Measurements from ENCODE around the gene MMP20.

Gene MMP20

GRCh38 chr11:102552020-102552419, 73.1 kb downstream of the MMP20 start:
- Histone ChIP-seq H3K9me3 (no peaks in the 10 kb centered on the region), H3K36me3 (replicated peaks) (no peaks in the 10 kb centered on the region), H3K4me1 (no peaks in the 10 kb centered on the region), H3K4me3 (no peak overlapping the region), H3K27me3 (ENCODE audit: low read depth) (no peaks in the 10 kb centered on the region)
- DNase-seq (ENCODE audit: low spot score in 2 of 2): no peak
- in situ Hi-C loops (cut with MboI; ENCODE audit: low sequenced_read_pairs): no loop called here

- Histone ChIP-seq H3K27me3 (ENCODE audit: low read depth) (no peaks in the 10 kb centered on the region), H3K9me3 (no peaks in the 10 kb centered on the region), H3K4me1 (no peaks in the 10 kb centered on the region), H3K4me3 (no peak overlapping the region), H3K36me3 (replicated peaks) (no peaks in the 10 kb centered on the region)
- no peak for DNase-seq (ENCODE audit: low spot score in 2 of 2)
- in situ Hi-C loops (cut with MboI; ENCODE audit: low sequenced_read_pairs): no loop called here
Measured at GRCh38 chr11:102551169-102551781, 73.9 kb downstream of the MMP20 start.

GRCh38 chr11:102546923-102547471, 78.1 kb downstream of the MMP20 start:
- no peaks in the 10 kb centered on the region for H3K9me3 ChIP-seq
- in situ Hi-C loops (cut with MboI; ENCODE audit: low sequenced_read_pairs): no loop called here
- H3K4me3 ChIP-seq: no peak overlapping the region
- H3K27me3 ChIP-seq (ENCODE audit: low read depth): no peaks in the 10 kb centered on the region
- no peak for DNase-seq (ENCODE audit: low spot score in 2 of 2)
- no peaks in the 10 kb centered on the region for H3K36me3 ChIP-seq (replicated peaks)
- H3K4me1 ChIP-seq: no peaks in the 10 kb centered on the region

GRCh38 chr11:102546427-102546826, 78.7 kb downstream of the MMP20 start:
- Histone ChIP-seq H3K27me3 (ENCODE audit: low read depth) (no peaks in the 10 kb centered on the region), H3K4me1 (no peaks in the 10 kb centered on the region), H3K36me3 (replicated peaks) (no peaks in the 10 kb centered on the region), H3K9me3 (no peaks in the 10 kb centered on the region), H3K4me3 (no peak overlapping the region)
- DNase-seq (ENCODE audit: low spot score in 2 of 2): no peak
- in situ Hi-C loops (cut with MboI; ENCODE audit: low sequenced_read_pairs): no loop called here

- no peak overlapping the region for H3K4me3 ChIP-seq
- no peaks in the 10 kb centered on the region for H3K36me3 ChIP-seq (replicated peaks)
- H3K27me3 ChIP-seq (ENCODE audit: low read depth): no peaks in the 10 kb centered on the region
- no peaks in the 10 kb centered on the region for H3K9me3 ChIP-seq
- DNase-seq (ENCODE audit: low spot score in 2 of 2): no peak
- in situ Hi-C loops (cut with MboI; ENCODE audit: low sequenced_read_pairs): no loop called here
- H3K4me1 ChIP-seq: no peaks in the 10 kb centered on the region
Measured at GRCh38 chr11:102545701-102546100, 79.4 kb downstream of the MMP20 start.

GRCh38 chr11:102544594-102544993, 80.5 kb downstream of the MMP20 start:
- Histone ChIP-seq H3K4me1 (no peaks in the 10 kb centered on the region), H3K4me3 (no peak overlapping the region), H3K36me3 (replicated peaks) (no peaks in the 10 kb centered on the region), H3K9me3 (no peaks in the 10 kb centered on the region), H3K27me3 (ENCODE audit: low read depth) (no peaks in the 10 kb centered on the region)
- in situ Hi-C loops (cut with MboI; ENCODE audit: low sequenced_read_pairs): no loop called here
- no peak for DNase-seq (ENCODE audit: low spot score in 2 of 2)

GRCh38 chr11:102539567-102539966, 85.6 kb downstream of the MMP20 start:
- Histone ChIP-seq H3K9me3 (no peaks in the 10 kb centered on the region), H3K36me3 (replicated peaks) (no peaks in the 10 kb centered on the region), H3K27me3 (ENCODE audit: low read depth) (peaks cover 2% of the 10 kb centered on the region; the same call in 1 of the 2 replicates), H3K4me1 (peaks cover 3% of the 10 kb centered on the region; the same call in 1 of the 2 replicates), H3K4me3 (no peak overlapping the region)
- DNase-seq (ENCODE audit: low spot score in 2 of 2): no peak
- in situ Hi-C loops (cut with MboI; ENCODE audit: low sequenced_read_pairs): no loop called here

- Histone ChIP-seq H3K4me1 (peaks cover 3% of the 10 kb centered on the region; the same call in 1 of the 2 replicates), H3K4me3 (no peak overlapping the region), H3K36me3 (replicated peaks) (no peaks in the 10 kb centered on the region), H3K9me3 (no peaks in the 10 kb centered on the region), H3K27me3 (ENCODE audit: low read depth) (peaks cover 2% of the 10 kb centered on the region; the same call in 1 of the 2 replicates)
- DNase-seq (ENCODE audit: low spot score in 2 of 2): no peak
- in situ Hi-C loops (cut with MboI; ENCODE audit: low sequenced_read_pairs): no loop called here
Measured at GRCh38 chr11:102538932-102539331, 86.2 kb downstream of the MMP20 start.

GRCh38 chr11:102534261-102534872, 90.8 kb downstream of the MMP20 start:
- no peaks in the 10 kb centered on the region for H3K9me3 ChIP-seq
- no peak overlapping the region for H3K4me3 ChIP-seq
- peaks cover 2% of the 10 kb centered on the region; the same call in 1 of the 2 replicates for H3K27me3 ChIP-seq (ENCODE audit: low read depth)
- H3K4me1 ChIP-seq: peaks cover 3% of the 10 kb centered on the region; the same call in 1 of the 2 replicates
- no peak for DNase-seq (ENCODE audit: low spot score in 2 of 2)
- no peaks in the 10 kb centered on the region for H3K36me3 ChIP-seq (replicated peaks)
- in situ Hi-C loops (cut with MboI; ENCODE audit: low sequenced_read_pairs): no loop called here

GRCh38 chr11:102530558-102530957, 94.6 kb downstream of the MMP20 start, which contains the start of gene MMP7:
Gene MMP7, minus strand, starts transcription at chr11:102530747. Its CDS starts 47 bp downstream, at chr11:102530700.
- H3K27me3 ChIP-seq (ENCODE audit: low read depth): no peaks in the 10 kb centered on the region; the same call in 1 of the 2 replicates
- no peak within 1 kb of the TSS for H3K4me3 ChIP-seq
- DNase-seq (ENCODE audit: low spot score in 2 of 2): no peak
- H3K4me1 ChIP-seq: no peaks in the 10 kb centered on the region
- in situ Hi-C loops (cut with MboI; ENCODE audit: low sequenced_read_pairs): no loop called here
- H3K9me3 ChIP-seq: no peaks in the 10 kb centered on the region
- H3K36me3 ChIP-seq (replicated peaks): no peaks in the 10 kb centered on the region

- H3K9me3 ChIP-seq: no peaks in the 10 kb centered on the region
- H3K4me1 ChIP-seq: no peaks in the 10 kb centered on the region
- no peaks in the 10 kb centered on the region for H3K36me3 ChIP-seq (replicated peaks)
- in situ Hi-C loops (cut with MboI; ENCODE audit: low sequenced_read_pairs): no loop called here
- DNase-seq (ENCODE audit: low spot score in 2 of 2): no peak
- H3K27me3 ChIP-seq (ENCODE audit: low read depth): no peaks in the 10 kb centered on the region; the same call in 1 of the 2 replicates
- no peak overlapping the region for H3K4me3 ChIP-seq
Measured at GRCh38 chr11:102528618-102529017, 96.5 kb downstream of the MMP20 start.

GRCh38 chr11:102527684-102528083, 97.4 kb downstream of the MMP20 start:
- in situ Hi-C loops (cut with MboI; ENCODE audit: low sequenced_read_pairs): no loop called here
- H3K27me3 ChIP-seq (ENCODE audit: low read depth): no peaks in the 10 kb centered on the region; the same call in 1 of the 2 replicates
- H3K9me3 ChIP-seq: no peaks in the 10 kb centered on the region
- H3K36me3 ChIP-seq (replicated peaks): no peaks in the 10 kb centered on the region
- H3K4me1 ChIP-seq: no peaks in the 10 kb centered on the region
- no peak overlapping the region for H3K4me3 ChIP-seq
- DNase-seq (ENCODE audit: low spot score in 2 of 2): no peak

GRCh38 chr11:102527041-102527440, 98.1 kb downstream of the MMP20 start:
- H3K27me3 ChIP-seq (ENCODE audit: low read depth): no peaks in the 10 kb centered on the region; the same call in 1 of the 2 replicates
- no peak overlapping the region for H3K4me3 ChIP-seq
- no peaks in the 10 kb centered on the region for H3K36me3 ChIP-seq (replicated peaks)
- no peak for DNase-seq (ENCODE audit: low spot score in 2 of 2)
- no peaks in the 10 kb centered on the region for H3K4me1 ChIP-seq
- H3K9me3 ChIP-seq: no peaks in the 10 kb centered on the region
- in situ Hi-C loops (cut with MboI; ENCODE audit: low sequenced_read_pairs): no loop called here

All from HAP-1 (cell line).